HepG2 (cell line): ENCODE measurements around the gene COBLL1. TPM values are rescaled to one million over a fixed set of nuclear protein-coding genes. Genes with fewer than 3 reads are reported as not detected.

Experiments
- BRD4 ChIP-seq: sonication (generic); formaldehyde crosslinking; IDR thresholded peaks from 2 replicates; pipeline ENCODE4 v1.4.0; 2020; ENCODE audit warnings: missing genetic modification reagents
- DMAP1 ChIP-seq: IDR thresholded peaks from 2 replicates; pipeline ENCODE4 v1.6.1; 2016
- KLF16 ChIP-seq, 2 experiments: sonication (generic) in 1 of 2; formaldehyde crosslinking in 1 of 2; IDR thresholded peaks; 2 replicates each; pipeline versions ENCODE4 v1.6.1 to v1.8.0; 2016 to 2023; ENCODE audit warnings: missing genetic modification reagents in 2 of 2, missing compliant biosample characterization in 1 of 2
- NRL ChIP-seq: sonication (generic); formaldehyde crosslinking; IDR thresholded peaks from 2 replicates; pipeline ENCODE4 v1.5.0; 2020; ENCODE audit warnings: missing genetic modification reagents, mild to moderate bottlenecking, moderate library complexity, borderline replicate concordance
- POGK ChIP-seq: sonication (generic); formaldehyde crosslinking; conservative IDR thresholded peaks from 2 replicates; pipeline ENCODE4 v1.8.0; 2022; ENCODE audit warnings: mild to moderate bottlenecking, moderate library complexity, missing genetic modification reagents
- STAT6 ChIP-seq: sonication (generic); formaldehyde crosslinking; IDR thresholded peaks from 2 replicates; pipeline ENCODE4 v1.4.0; 2020; ENCODE audit warnings: missing genetic modification reagents, mild to moderate bottlenecking, borderline replicate concordance
- TAF1 ChIP-seq: sonication (generic); formaldehyde crosslinking; IDR thresholded peaks from 2 replicates; pipeline ENCODE4 v1.4.0; 2020; ENCODE audit warnings: missing genetic modification reagents
- ZNF292 ChIP-seq: sonication (generic); formaldehyde crosslinking; IDR thresholded peaks from 2 replicates; pipeline ENCODE4 v1.8.1; 2022; ENCODE audit warnings: mild to moderate bottlenecking, low read depth, missing genetic modification reagents, borderline replicate concordance
- ZNF563 ChIP-seq: sonication (generic); formaldehyde crosslinking; IDR thresholded peaks from 2 replicates; pipeline ENCODE4 v1.8.0; 2022; ENCODE audit warnings: mild to moderate bottlenecking, moderate library complexity, missing genetic modification reagents
- ZNF567 ChIP-seq: sonication (generic); formaldehyde crosslinking; IDR thresholded peaks from 2 replicates; pipeline ENCODE4 v1.8.1; 2023; ENCODE audit warnings: mild to moderate bottlenecking, missing genetic modification reagents, borderline replicate concordance
- ZSCAN12 ChIP-seq: sonication (generic); formaldehyde crosslinking; IDR thresholded peaks from 2 replicates; pipeline ENCODE4 v1.9.0; 2021; ENCODE audit warnings: mild to moderate bottlenecking, missing genetic modification reagents
- ZSCAN31 ChIP-seq: sonication (generic); formaldehyde crosslinking; IDR thresholded peaks from 2 replicates; pipeline ENCODE4 v1.5.0; 2020; ENCODE audit warnings: low read depth, mild to moderate bottlenecking, missing genetic modification reagents
- polyA plus RNA-seq, 8 experiments: library from polyadenylated mRNA; depleted of rRNA in 3 of 8; stranded (reverse) in 7 of 8; unstranded in 1 of 8; fragments of >200 nt; fragmentation: Illumina TruSeq in 4 of 8; extraction: Trizol in 4 of 8; gene quantifications; 2 replicates each; pipeline versions ENCODE4 v1.2.1 to v1.2.3, GENCODE V29; 2011 to 2016; ENCODE audit warnings: low read depth in 4 of 8, missing spikeins in 1 of 8, mixed read lengths in 1 of 8; ENCODE audit not compliant: insufficient read depth in 1 of 8
- total RNA-seq, 5 experiments: library from RNA; depleted of rRNA; stranded (reverse); fragments of >200 nt; fragmentation: Illumina TruSeq; extraction: Trizol; gene quantifications; 2 replicates each; pipeline ENCODE4 v1.2.3, GENCODE V29; 2016; ENCODE audit warnings: low read depth in 1 of 5
- TF ChIP-seq, protein P1 (sequence below): sonication (generic); formaldehyde crosslinking; IDR thresholded peaks from 2 replicates; pipeline ENCODE4 v1.4.0; 2020; ENCODE audit warnings: mild to moderate bottlenecking, missing genetic modification reagents
- TF ChIP-seq, protein P2 (sequence below): sonication (generic); formaldehyde crosslinking; IDR thresholded peaks from 2 replicates; pipeline ENCODE4 v1.5.0; 2020; ENCODE audit warnings: mild to moderate bottlenecking, missing genetic modification reagents, moderate library complexity
- TF ChIP-seq, protein P3 (sequence below): sonication (generic); formaldehyde crosslinking; IDR thresholded peaks from 2 replicates; pipeline ENCODE4 v1.4.0; 2020; ENCODE audit warnings: low read depth, mild to moderate bottlenecking, missing genetic modification reagents

Gene COBLL1
- total and polyA plus RNA-seq, 2 of the 13 experiments (the other 11 are each of a cell fraction or from before 2014, with no cell fraction given) = 32.6 to 86.8 TPM

GRCh38 chr2:164717000-164717803 is 124.4 kb downstream of the COBLL1 start (continued):
- TF ChIP-seq, protein P1, sequence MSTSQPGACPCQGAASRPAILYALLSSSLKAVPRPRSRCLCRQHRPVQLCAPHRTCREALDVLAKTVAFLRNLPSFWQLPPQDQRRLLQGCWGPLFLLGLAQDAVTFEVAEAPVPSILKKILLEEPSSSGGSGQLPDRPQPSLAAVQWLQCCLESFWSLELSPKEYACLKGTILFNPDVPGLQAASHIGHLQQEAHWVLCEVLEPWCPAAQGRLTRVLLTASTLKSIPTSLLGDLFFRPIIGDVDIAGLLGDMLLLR (CRISPR knock-in tag) = no peak
- TF ChIP-seq, protein P2, sequence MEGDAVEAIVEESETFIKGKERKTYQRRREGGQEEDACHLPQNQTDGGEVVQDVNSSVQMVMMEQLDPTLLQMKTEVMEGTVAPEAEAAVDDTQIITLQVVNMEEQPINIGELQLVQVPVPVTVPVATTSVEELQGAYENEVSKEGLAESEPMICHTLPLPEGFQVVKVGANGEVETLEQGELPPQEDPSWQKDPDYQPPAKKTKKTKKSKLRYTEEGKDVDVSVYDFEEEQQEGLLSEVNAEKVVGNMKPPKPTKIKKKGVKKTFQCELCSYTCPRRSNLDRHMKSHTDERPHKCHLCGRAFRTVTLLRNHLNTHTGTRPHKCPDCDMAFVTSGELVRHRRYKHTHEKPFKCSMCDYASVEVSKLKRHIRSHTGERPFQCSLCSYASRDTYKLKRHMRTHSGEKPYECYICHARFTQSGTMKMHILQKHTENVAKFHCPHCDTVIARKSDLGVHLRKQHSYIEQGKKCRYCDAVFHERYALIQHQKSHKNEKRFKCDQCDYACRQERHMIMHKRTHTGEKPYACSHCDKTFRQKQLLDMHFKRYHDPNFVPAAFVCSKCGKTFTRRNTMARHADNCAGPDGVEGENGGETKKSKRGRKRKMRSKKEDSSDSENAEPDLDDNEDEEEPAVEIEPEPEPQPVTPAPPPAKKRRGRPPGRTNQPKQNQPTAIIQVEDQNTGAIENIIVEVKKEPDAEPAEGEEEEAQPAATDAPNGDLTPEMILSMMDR (CRISPR knock-in tag) = peak; percentile 59
- TF ChIP-seq ZNF567 (no peak), TAF1 (CRISPR knock-in tag) (no peak), ZNF563 (CRISPR knock-in tag) (no peak), POGK (CRISPR knock-in tag) (no peak), NRL (CRISPR knock-in tag) (no peak), KLF16 (CRISPR knock-in tag; IDR thresholded peaks at IDR 0.05) (peak in 1 of 2 experiments; percentile 26; a peak in 1 of 4 replicates), DMAP1 (no peak), STAT6 (CRISPR knock-in tag) (no peak), ZNF292 (no peak), ZSCAN12 (CRISPR knock-in tag) (no peak), BRD4 (CRISPR knock-in tag) (no peak), ZSCAN31 (CRISPR knock-in tag) (no peak)
- TF ChIP-seq, protein P3, sequence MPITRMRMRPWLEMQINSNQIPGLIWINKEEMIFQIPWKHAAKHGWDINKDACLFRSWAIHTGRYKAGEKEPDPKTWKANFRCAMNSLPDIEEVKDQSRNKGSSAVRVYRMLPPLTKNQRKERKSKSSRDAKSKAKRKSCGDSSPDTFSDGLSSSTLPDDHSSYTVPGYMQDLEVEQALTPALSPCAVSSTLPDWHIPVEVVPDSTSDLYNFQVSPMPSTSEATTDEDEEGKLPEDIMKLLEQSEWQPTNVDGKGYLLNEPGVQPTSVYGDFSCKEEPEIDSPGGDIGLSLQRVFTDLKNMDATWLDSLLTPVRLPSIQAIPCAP (CRISPR knock-in tag) = no peak
